Mesenchymal stem cell (in vitro differentiated cells and primary cell): ENCODE measurements around the gene TREML1.
"Not testable (repeated sequence)": the region's sequence is repeated elsewhere in the genome, so short reads cannot be mapped to it uniquely, and the experiment has no call there.

Source experiments
- DNase-seq: peaks from one replicate; pipeline ENCODE4 v3.0.0-alpha.2; 2013
- H2AFZ ChIP-seq: one replicate; pipeline ENCODE4 v1.6.1; 2013; ENCODE audit warnings: low read depth, mild to moderate bottlenecking, control low read depth, inconsistent platforms, low read length, moderate library complexity
- H2AK5ac ChIP-seq: 2 replicates; pipeline ENCODE4 v1.6.1; 2013; ENCODE audit warnings: low read length, moderate library complexity, mild to moderate bottlenecking, inconsistent platforms; ENCODE audit not compliant: severe bottlenecking
- H2BK120ac ChIP-seq: one replicate; pipeline ENCODE4 v1.6.1; 2013; ENCODE audit warnings: low read depth, mild to moderate bottlenecking, inconsistent platforms, low read length, moderate library complexity
- H2BK12ac ChIP-seq, 2 experiments: one replicate each; pipeline ENCODE4 v1.6.1; 2013; ENCODE audit warnings: inconsistent platforms in 2 of 2, low read length in 2 of 2, mild to moderate bottlenecking in 2 of 2, moderate library complexity in 2 of 2, control low read depth in 1 of 2
- H2BK15ac ChIP-seq: one replicate; pipeline ENCODE4 v1.6.1; 2013; ENCODE audit warnings: mild to moderate bottlenecking, low read depth, inconsistent platforms; ENCODE audit not compliant: poor library complexity, severe bottlenecking
- H2BK5ac ChIP-seq: 2 replicates; pipeline ENCODE4 v1.6.1; 2013; ENCODE audit warnings: low read depth, mild to moderate bottlenecking, low read length, control low read depth, inconsistent platforms; ENCODE audit not compliant: poor library complexity, severe bottlenecking
- H3K14ac ChIP-seq, 2 experiments: one replicate each; pipeline ENCODE4 v1.6.1; 2013; ENCODE audit warnings: inconsistent platforms in 2 of 2, low read length in 2 of 2, control low read depth in 1 of 2, mild to moderate bottlenecking in 1 of 2, moderate library complexity in 1 of 2
- H3K18ac ChIP-seq, 2 experiments: one replicate each; pipeline ENCODE4 v1.6.1; 2013; ENCODE audit warnings: inconsistent platforms in 2 of 2, low read length in 2 of 2, control low read depth in 1 of 2, low read depth in 1 of 2, mild to moderate bottlenecking in 1 of 2
- H3K23ac ChIP-seq, 2 experiments: one replicate each; pipeline ENCODE4 v1.6.1; 2013; ENCODE audit warnings: inconsistent platforms in 2 of 2, low read length in 2 of 2, mild to moderate bottlenecking in 2 of 2, moderate library complexity in 2 of 2, control low read depth in 1 of 2
- H3K27ac ChIP-seq: 2 replicates; pipeline ENCODE4 v1.5.1; 2013; ENCODE audit warnings: mild to moderate bottlenecking, moderate library complexity, low read length, control low read depth, inconsistent platforms; ENCODE audit not compliant: poor library complexity, severe bottlenecking
- H3K27me3 ChIP-seq, 2 experiments: 2 replicates each; pipeline versions ENCODE4 v1.6.1 to v1.7.0; 2013; ENCODE audit warnings: low read length in 2 of 2, mild to moderate bottlenecking in 2 of 2, moderate library complexity in 2 of 2, control low read depth in 1 of 2, inconsistent platforms in 1 of 2; ENCODE audit not compliant: control insufficient read depth in 1 of 2, insufficient read depth in 1 of 2
- H3K36me3 ChIP-seq, 2 experiments: 2 replicates each; pipeline versions ENCODE4 v1.6.1 to v1.7.0; 2013; ENCODE audit warnings: low read length in 2 of 2, control low read depth in 1 of 2, inconsistent platforms in 1 of 2, low read depth in 1 of 2, mild to moderate bottlenecking in 1 of 2; ENCODE audit not compliant: insufficient read depth in 2 of 2, control insufficient read depth in 1 of 2
- H3K4ac ChIP-seq, 2 experiments: one replicate each; pipeline ENCODE4 v1.6.1; 2013; ENCODE audit warnings: inconsistent platforms in 2 of 2, low read length in 2 of 2, mild to moderate bottlenecking in 2 of 2, moderate library complexity in 2 of 2, control low read depth in 1 of 2, low read depth in 1 of 2
- H3K4me1 ChIP-seq: 2 replicates; pipeline ENCODE4 v1.6.1; 2013; ENCODE audit warnings: low read depth, low read length, control low read depth; ENCODE audit not compliant: control insufficient read depth, insufficient read depth
- H3K4me2 ChIP-seq: 2 replicates; pipeline ENCODE4 v1.6.1; 2013; ENCODE audit warnings: low read length, mild to moderate bottlenecking, inconsistent platforms; ENCODE audit not compliant: poor library complexity, severe bottlenecking
- H3K4me3 ChIP-seq, 2 experiments: 2 replicates each; pipeline versions ENCODE4 v1.5.1 to v1.7.0; 2013; ENCODE audit warnings: low read length in 2 of 2, mild to moderate bottlenecking in 2 of 2, control low read depth in 1 of 2, low read depth in 1 of 2; ENCODE audit not compliant: insufficient read depth in 1 of 2
- H3K79me1 ChIP-seq: replicated peaks from 2 replicates; pipeline ENCODE4 v1.6.1; 2013; ENCODE audit warnings: mild to moderate bottlenecking, control low read depth, low read length, inconsistent platforms; ENCODE audit not compliant: poor library complexity, severe bottlenecking
- H3K9ac ChIP-seq: 2 replicates; pipeline ENCODE4 v1.7.0; 2013; ENCODE audit warnings: mild to moderate bottlenecking, low read length, moderate library complexity
- H3K9me3 ChIP-seq: 2 replicates; pipeline ENCODE4 v1.7.0; 2013; ENCODE audit warnings: mild to moderate bottlenecking, low read length; ENCODE audit not compliant: control insufficient read depth
- H4K8ac ChIP-seq: one replicate; pipeline ENCODE4 v1.6.1; 2013; ENCODE audit warnings: inconsistent platforms, mild to moderate bottlenecking, low read length, moderate library complexity
- H4K91ac ChIP-seq: one replicate; pipeline ENCODE4 v1.6.1; 2013; ENCODE audit warnings: mild to moderate bottlenecking, low read length, inconsistent platforms
- WGBS: methylation state at CpG from one replicate; pipeline ENCODE4 v1.1.7; 2013; ENCODE audit warnings: mixed read lengths; 5-methylcytosine and 5-hydroxymethylcytosine counted together

TREML1 gene

GRCh38 chr6:41119508-41119907, 34.6 kb downstream of the TREML1 start:
- H3K79me1 ChIP-seq: no peaks in the 10 kb centered on the region
- no peak overlapping the region for H3K9ac ChIP-seq
- H3K14ac ChIP-seq: no peak overlapping the region
- 100% methylated on average over 1 of the region's 1 CpG for WGBS
- no peak overlapping the region for H3K27ac ChIP-seq
- H3K4me2 ChIP-seq: no peak overlapping the region
- no peaks in the 10 kb centered on the region for H3K4me1 ChIP-seq
- H2BK5ac ChIP-seq: no peak overlapping the region
- no peaks in the 10 kb centered on the region for H3K36me3 ChIP-seq
- H3K9me3 ChIP-seq: no peaks in the 10 kb centered on the region
- H4K8ac ChIP-seq: no peak overlapping the region
- no peak overlapping the region for H3K4me3 ChIP-seq
- no peak overlapping the region for H3K4ac ChIP-seq
- no peak overlapping the region for H2AK5ac ChIP-seq
- H3K27me3 ChIP-seq: no peaks in the 10 kb centered on the region
- DNase-seq: no peak
- H2BK12ac ChIP-seq: no peak overlapping the region
- no peak overlapping the region for H3K23ac ChIP-seq
- no peak overlapping the region for H2BK120ac ChIP-seq
- no peak overlapping the region for H2AFZ ChIP-seq
- H2BK15ac ChIP-seq: no peak overlapping the region
- H4K91ac ChIP-seq: no peak overlapping the region
- H3K18ac ChIP-seq: no peak overlapping the region

- not testable (repeated sequence) for H3K4me1 ChIP-seq, H2BK12ac ChIP-seq, H3K14ac ChIP-seq, H4K8ac ChIP-seq, H3K4me2 ChIP-seq, H2AK5ac ChIP-seq, H3K79me1 ChIP-seq, H3K36me3 ChIP-seq, H3K9me3 ChIP-seq, H2BK5ac ChIP-seq, H2BK15ac ChIP-seq, H3K18ac ChIP-seq, H3K4ac ChIP-seq, H2BK120ac ChIP-seq, H3K4me3 ChIP-seq, H3K27me3 ChIP-seq, H3K23ac ChIP-seq, H3K27ac ChIP-seq, H3K9ac ChIP-seq, H2AFZ ChIP-seq, H4K91ac ChIP-seq, DNase-seq
- WGBS: no CpG with 5 or more reads among the region's 2 CpGs
Observed at GRCh38 chr6:41115027-41115426, 39.1 kb downstream of the TREML1 start.

- no peak overlapping the region for H2BK5ac ChIP-seq
- no peak overlapping the region for H4K91ac ChIP-seq
- no peak overlapping the region for H2AK5ac ChIP-seq
Observed at GRCh38 chr6:41111017-41111416, 43.1 kb downstream of the TREML1 start.

GRCh38 chr6:41103847-41104246, 50.3 kb downstream of the TREML1 start:
- Histone ChIP-seq H2BK120ac (no peak overlapping the region), H2AK5ac (no peak overlapping the region), H3K4me3 (no peak overlapping the region), H3K9ac (no peak overlapping the region), H2BK5ac (no peak overlapping the region), H3K23ac (no peak overlapping the region), H2BK15ac (no peak overlapping the region), H3K14ac (no peak overlapping the region), H4K8ac (no peak overlapping the region), H3K18ac (no peak overlapping the region), H3K4ac (no peak overlapping the region), H4K91ac (no peak overlapping the region), H3K36me3 (peaks cover 11 to 29% of the 10 kb centered on the region in 2 experiments), H3K27ac (no peak overlapping the region), H3K27me3 (no peaks in the 10 kb centered on the region), H3K4me1 (peaks cover 1% of the 10 kb centered on the region), H3K79me1 (peaks cover 19% of the 10 kb centered on the region), H3K4me2 (no peak overlapping the region), H3K9me3 (no peaks in the 10 kb centered on the region), H2AFZ (no peak overlapping the region), H2BK12ac (no peak overlapping the region)
- DNase-seq: no peak
- 98% methylated on average over 3 of the region's 3 CpGs for WGBS

More at GRCh38 chr6:41111017-41111416, 43.1 kb downstream of the TREML1 start:
- no peak overlapping the region for H3K4ac ChIP-seq
- H3K9ac ChIP-seq: no peak overlapping the region
- no peak overlapping the region for H3K14ac ChIP-seq
- H2BK120ac ChIP-seq: no peak overlapping the region
- H3K18ac ChIP-seq: no peak overlapping the region
- no peaks in the 10 kb centered on the region for H3K9me3 ChIP-seq
- H2BK15ac ChIP-seq: no peak overlapping the region
- no peak overlapping the region for H3K4me2 ChIP-seq
- DNase-seq: no peak
- no peaks in the 10 kb centered on the region for H3K27me3 ChIP-seq
- H3K79me1 ChIP-seq: no peaks in the 10 kb centered on the region
- H4K8ac ChIP-seq: no peak overlapping the region
- no peak overlapping the region for H3K27ac ChIP-seq
- no peaks in the 10 kb centered on the region for H3K4me1 ChIP-seq
- H2BK12ac ChIP-seq: no peak overlapping the region
- H3K36me3 ChIP-seq: no peaks in the 10 kb centered on the region
- H3K23ac ChIP-seq: no peak overlapping the region
- no peak overlapping the region for H3K4me3 ChIP-seq
- no peak overlapping the region for H2AFZ ChIP-seq
- 90% methylated on average over 3 of the region's 3 CpGs for WGBS
